ENCODE results near the gene HOXB6. TPM values are rescaled to one million over a fixed set of nuclear protein-coding genes. Genes with fewer than 3 reads are reported as not detected.

HOXB6 gene
- total RNA-seq, 1 donor from 2014 or later, result 11.5 TPM

DNA sequence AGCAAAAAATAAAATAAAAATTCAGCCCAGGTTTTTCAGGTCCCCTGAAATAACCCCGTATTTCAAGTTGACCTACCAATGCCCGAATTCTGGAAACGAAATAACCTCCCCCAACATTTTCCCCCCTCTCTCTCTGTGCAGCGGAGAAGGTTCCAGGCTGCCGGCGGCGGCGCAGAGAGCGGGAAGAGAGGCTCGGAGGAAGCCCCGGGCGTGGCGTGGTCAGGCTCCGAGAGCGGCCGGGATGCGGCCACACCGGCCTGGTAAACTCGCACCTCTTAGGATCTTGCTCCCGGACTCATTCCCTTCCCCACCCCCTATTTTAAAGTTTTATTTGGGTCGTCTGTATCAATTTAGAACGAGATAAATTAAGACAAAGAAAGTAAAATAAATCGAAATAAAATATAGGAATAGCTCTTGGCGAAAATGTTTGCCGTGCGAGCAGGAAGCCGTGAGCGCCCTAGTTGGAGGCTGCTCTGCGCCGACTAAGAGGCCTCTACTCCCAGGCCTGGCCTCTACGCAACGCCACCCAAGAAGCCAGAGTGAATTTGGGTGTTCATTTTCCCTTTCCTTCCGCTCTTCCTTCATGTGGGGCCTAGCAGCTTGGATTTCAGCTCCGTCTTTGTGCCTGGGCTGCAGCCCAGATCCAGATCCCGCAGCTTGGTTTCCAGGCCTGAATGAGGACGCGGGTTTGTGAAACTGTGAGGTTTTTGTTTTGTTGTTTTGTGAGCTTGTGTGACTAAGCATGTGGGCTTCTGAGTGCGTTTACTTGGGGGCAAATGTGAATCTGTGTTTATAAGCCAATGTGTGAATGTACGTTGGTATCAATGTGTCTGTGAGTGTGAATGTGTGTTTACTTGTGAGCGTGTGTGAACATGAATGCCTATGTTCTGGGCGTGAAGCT is 1.5 kb upstream of the HOXB6 start:
- Mint-ChIP-seq H3K27me3 (ENCODE audit: low read depth) (peaks cover 100% of the 10 kb centered on the region), H3K4me3 (peak overlapping the region; percentile 81), H3K4me1 (peaks cover 18% of the 10 kb centered on the region), H3K9me3 (no peaks in the 10 kb centered on the region), H3K36me3 (ENCODE audit: low read depth) (peaks cover 10% of the 10 kb centered on the region), H3K27ac (ENCODE audit: unreplicated experiment) (peak overlapping the region; percentile 73)
- no peak for DNase-seq (ENCODE audit: low read depth, low spot score)
- no peak for TF ChIP-seq CTCF (conservative IDR thresholded peaks at IDR 0.05)

DNA sequence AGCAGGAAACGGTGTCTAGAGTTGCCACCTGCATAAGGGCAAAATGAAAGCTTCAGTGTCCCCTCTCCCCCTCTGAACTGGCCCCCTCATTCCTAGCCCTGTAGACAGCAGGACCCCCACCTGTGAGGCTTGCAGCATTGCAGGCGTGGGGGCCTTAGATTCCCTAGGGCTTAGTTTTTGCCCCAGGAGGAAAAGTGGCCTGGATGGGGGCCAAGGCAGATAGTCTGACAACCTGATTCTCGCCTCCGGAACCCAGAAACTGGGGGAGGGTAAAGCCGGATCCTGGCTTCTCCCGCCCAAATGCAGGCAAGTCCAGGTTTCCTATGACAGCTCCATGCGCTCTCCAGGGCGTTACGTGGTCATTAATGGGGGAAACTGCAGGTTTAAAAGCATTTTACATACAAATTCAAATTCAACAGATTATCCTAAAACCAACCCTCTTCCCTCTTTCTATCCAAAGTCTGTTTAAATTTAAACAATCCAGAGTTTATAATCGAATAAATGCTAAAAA is 678 bp upstream of the HOXB6 start:
- Mint-ChIP-seq H3K4me1 (peaks cover 12% of the 10 kb centered on the region), H3K27ac (ENCODE audit: unreplicated experiment) (no peak overlapping the region), H3K36me3 (ENCODE audit: low read depth) (peaks cover 10% of the 10 kb centered on the region), H3K4me3 (peak overlapping the region; percentile 81), H3K27me3 (ENCODE audit: low read depth) (peaks cover 100% of the 10 kb centered on the region), H3K9me3 (no peaks in the 10 kb centered on the region)
- no peak for DNase-seq (ENCODE audit: low read depth, low spot score)
- TF ChIP-seq CTCF (conservative IDR thresholded peaks at IDR 0.05), result no peak

DNA sequence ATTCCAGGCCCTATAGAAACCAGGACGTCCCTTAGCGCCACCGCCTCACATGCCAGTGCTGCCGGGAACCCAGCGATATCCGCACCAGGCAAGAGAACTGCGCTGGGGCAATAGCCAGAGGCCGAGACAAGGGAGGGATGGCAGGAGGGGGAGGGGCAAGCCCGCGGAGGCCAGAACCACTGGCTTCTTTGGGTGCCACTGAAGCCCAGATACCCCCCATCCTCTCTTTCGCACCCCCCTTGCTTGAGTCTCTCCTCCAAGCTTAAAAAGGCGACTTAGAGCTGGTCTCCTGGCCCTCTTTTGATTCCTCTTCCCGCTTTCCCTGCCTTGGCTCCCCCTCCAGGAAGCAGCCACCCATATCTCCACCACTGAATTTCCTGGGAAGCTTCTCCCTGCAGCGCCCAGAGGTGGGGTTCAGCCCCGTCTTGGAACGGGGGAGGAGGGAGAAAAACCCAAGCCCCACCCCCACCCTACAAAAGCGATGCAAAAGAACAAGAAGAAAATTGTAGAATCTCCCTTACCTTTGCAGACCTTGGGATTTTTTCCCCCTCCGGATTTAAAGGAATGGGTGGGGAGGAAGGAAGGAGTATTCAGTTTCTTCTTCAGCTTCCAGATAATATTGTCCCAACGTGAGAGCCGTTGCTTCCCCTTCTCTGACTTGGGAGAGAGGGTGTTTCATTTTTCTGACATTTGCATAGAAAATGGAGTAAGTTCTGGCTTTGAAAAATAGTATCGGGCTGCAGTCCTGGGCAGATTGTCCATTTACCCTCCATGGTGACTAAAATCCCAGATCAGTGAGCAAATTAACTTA is 622 bp downstream of the HOXB6 start:
- DNase-seq (ENCODE audit: low read depth, low spot score), result no peak
- TF ChIP-seq CTCF (conservative IDR thresholded peaks at IDR 0.05), result no peak
- peak overlapping the region; percentile 45 for H3K27ac Mint-ChIP-seq (ENCODE audit: unreplicated experiment)
- H3K36me3 Mint-ChIP-seq (ENCODE audit: low read depth), result peaks cover 10% of the 10 kb centered on the region
- no peaks in the 10 kb centered on the region for H3K9me3 Mint-ChIP-seq
- H3K4me1 Mint-ChIP-seq, result peaks cover 10% of the 10 kb centered on the region
- peaks cover 100% of the 10 kb centered on the region for H3K27me3 Mint-ChIP-seq (ENCODE audit: low read depth)
- peak overlapping the region; percentile 81 for H3K4me3 Mint-ChIP-seq

DNA sequence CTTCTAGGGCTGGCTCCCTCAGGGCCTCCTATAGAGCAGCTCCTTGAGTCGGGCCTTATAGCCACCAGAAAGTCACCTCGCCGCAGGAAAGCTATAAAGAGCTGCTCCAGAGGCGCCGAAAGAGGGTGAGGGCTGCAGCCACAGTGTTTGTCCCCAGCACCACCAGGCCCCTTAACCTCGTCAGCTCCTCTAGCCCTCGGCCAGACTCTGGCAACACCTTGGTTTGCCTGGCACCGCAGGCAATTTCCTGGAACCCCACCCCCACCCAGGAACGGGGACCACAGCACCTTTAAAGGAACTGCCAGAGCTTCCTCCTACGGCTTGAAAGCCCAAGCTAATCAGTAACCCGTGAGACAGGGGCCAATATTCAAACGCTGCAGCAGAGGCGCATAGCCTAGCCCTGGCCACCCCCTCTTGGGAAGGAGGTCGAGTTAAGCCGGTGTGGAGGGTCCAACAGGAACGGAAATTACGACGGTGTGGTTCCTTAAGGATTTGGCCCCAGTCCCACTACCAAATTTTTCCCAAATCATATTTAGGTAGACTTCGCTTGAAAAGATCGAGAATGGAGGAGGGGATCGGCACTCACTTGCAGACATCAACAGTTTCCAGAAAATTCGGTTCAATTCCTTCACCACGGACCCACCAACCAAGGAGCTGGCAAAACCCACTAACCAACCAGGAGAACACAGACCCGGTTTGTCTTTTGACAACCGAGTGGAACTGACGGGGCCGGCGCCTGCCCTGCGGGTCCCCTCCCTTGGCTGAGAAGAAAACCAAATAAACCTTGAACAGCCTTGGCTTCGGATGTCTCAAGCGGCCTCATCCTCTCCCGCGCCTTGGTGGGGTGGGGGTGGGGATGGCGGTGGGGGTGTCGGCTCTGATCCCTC is 3.0 kb downstream of the HOXB6 start:
- DNase-seq (ENCODE audit: low read depth, low spot score), result no peak
- peaks cover 100% of the 10 kb centered on the region for H3K27me3 Mint-ChIP-seq (ENCODE audit: low read depth)
- peak overlapping the region; percentile 81 for H3K4me3 Mint-ChIP-seq
- peak overlapping the region; percentile 57 for H3K27ac Mint-ChIP-seq (ENCODE audit: unreplicated experiment)
- TF ChIP-seq CTCF (conservative IDR thresholded peaks at IDR 0.05), result no peak
- H3K36me3 Mint-ChIP-seq (ENCODE audit: low read depth), result peaks cover 9% of the 10 kb centered on the region
- H3K4me1 Mint-ChIP-seq, result peaks cover 4% of the 10 kb centered on the region
- no peaks in the 10 kb centered on the region for H3K9me3 Mint-ChIP-seq

DNA sequence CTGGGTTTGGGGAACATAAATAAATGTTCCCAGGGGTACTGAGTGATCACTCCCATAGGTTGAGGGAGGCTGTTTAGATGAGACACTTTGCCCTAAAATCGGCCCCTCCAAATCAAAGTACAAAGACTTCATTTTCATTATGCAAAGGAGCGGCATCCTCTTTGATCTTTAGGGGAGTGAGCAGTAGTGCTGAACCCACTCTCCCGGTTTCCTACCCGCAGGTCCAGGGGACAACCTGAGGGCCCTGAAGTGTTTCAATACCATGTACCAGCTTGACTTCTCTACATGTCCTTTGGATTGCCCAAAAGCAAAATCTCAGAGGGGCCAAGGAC is 3.6 kb downstream of the HOXB6 start:
- Mint-ChIP-seq H3K9me3 (no peaks in the 10 kb centered on the region), H3K4me1 (peaks cover 3% of the 10 kb centered on the region), H3K27ac (ENCODE audit: unreplicated experiment) (no peak overlapping the region), H3K36me3 (ENCODE audit: low read depth) (peaks cover 5% of the 10 kb centered on the region), H3K4me3 (peak overlapping the region; percentile 81), H3K27me3 (ENCODE audit: low read depth) (peaks cover 100% of the 10 kb centered on the region)
- no peak for TF ChIP-seq CTCF (conservative IDR thresholded peaks at IDR 0.05)
- no peak for DNase-seq (ENCODE audit: low read depth, low spot score)
